ENCODE measurements around the gene NFE2L3. TPM values are rescaled to one million over a fixed set of nuclear protein-coding genes. Genes with fewer than 3 reads are reported as not detected.

NFE2L3 gene
- total RNA-seq, 1 experiment from 2014 or later = 108 TPM

- Mint-ChIP-seq H3K36me3 (ENCODE audit: insufficient read depth, unreplicated experiment) (peaks cover 98% of the 10 kb centered on the region), H3K27ac (ENCODE audit: unreplicated experiment) (peak within 1 kb of the TSS; percentile 99), H3K27me3 (ENCODE audit: unreplicated experiment) (no peaks in the 10 kb centered on the region), H3K4me1 (ENCODE audit: low read depth, unreplicated experiment) (peaks cover 37% of the 10 kb centered on the region), H3K4me3 (ENCODE audit: low read depth, unreplicated experiment) (peak within 1 kb of the TSS; percentile 96), H3K9me3 (ENCODE audit: low read depth, unreplicated experiment) (no peaks in the 10 kb centered on the region)
- peak; percentile 99 for DNase-seq
- intact Hi-C loops (cut with micrococcal nuclease; ENCODE audit: unreplicated experiment) = loop anchor here (5.0 kb wide), 3 partner anchors 87 to 167 kb away; no protein-coding TSS in a partner anchor
- no TSS peak for BruUV-seq (replicated peaks)
- CTCF ChIA-PET = interaction anchor here (1.1 to 1.4 kb wide), 2 partner anchors 10 to 45 kb away, joined by 3 to 4 read pairs; no protein-coding TSS in a partner anchor
- no peak for TF ChIP-seq CTCF (IDR thresholded peaks at IDR 0.05; ENCODE audit: unreplicated experiment)
Observed at GRCh38 chr7:26200444-26201246, 48.6 kb downstream of the NFE2L3 start, which contains the start of gene HNRNPA2B1. Gene HNRNPA2B1 (minus strand): TSS chr7:26200746. CDS start chr7:26200577, 169 bp downstream.

- peaks cover 98% of the 10 kb centered on the region for H3K36me3 Mint-ChIP-seq (ENCODE audit: insufficient read depth, unreplicated experiment)
Observed at GRCh38 chr7:26201247-26202018, 49.4 kb downstream of the NFE2L3 start, which contains the start of gene CBX3. Gene CBX3 (plus strand): TSS chr7:26201745. CDS start chr7:26202999, 1,254 bp downstream.

GRCh38 chr7:26202019-26202990 lies 50.3 kb downstream of the NFE2L3 start:
- CTCF ChIA-PET = interaction anchor here (1.0 to 1.8 kb wide), 3 partner anchors 8 to 163 kb away, joined by 3 to 6 read pairs (median 4); no protein-coding TSS in a partner anchor
- DNase-seq = peak; percentile 71
- intact Hi-C loops (cut with micrococcal nuclease; ENCODE audit: unreplicated experiment) = loop anchor here (5.0 kb wide), 3 partner anchors 85 to 165 kb away; no protein-coding TSS in a partner anchor

More at GRCh38 chr7:26201247-26202018, 49.4 kb downstream of the NFE2L3 start, which contains the start of gene CBX3:
- Mint-ChIP-seq H3K27ac (ENCODE audit: unreplicated experiment) (peak within 1 kb of the TSS; percentile 99), H3K9me3 (ENCODE audit: low read depth, unreplicated experiment) (no peaks in the 10 kb centered on the region), H3K4me3 (ENCODE audit: low read depth, unreplicated experiment) (peak within 1 kb of the TSS; percentile 96), H3K27me3 (ENCODE audit: unreplicated experiment) (no peaks in the 10 kb centered on the region), H3K4me1 (ENCODE audit: low read depth, unreplicated experiment) (peaks cover 37% of the 10 kb centered on the region)
- CTCF ChIA-PET = interaction anchor here (1.4 to 1.8 kb wide), 2 partner anchors 9 to 164 kb away, joined by 4 to 6 read pairs; no protein-coding TSS in a partner anchor
- intact Hi-C loops (cut with micrococcal nuclease; ENCODE audit: unreplicated experiment) = loop anchor here (5.0 kb wide), 3 partner anchors 86 to 166 kb away; no protein-coding TSS in a partner anchor
- no TSS peak for BruUV-seq (replicated peaks)
- DNase-seq = peak; percentile 97
- no peak for TF ChIP-seq CTCF (IDR thresholded peaks at IDR 0.05; ENCODE audit: unreplicated experiment)

More at GRCh38 chr7:26202019-26202990, 50.3 kb downstream of the NFE2L3 start:
- H3K36me3 Mint-ChIP-seq (ENCODE audit: insufficient read depth, unreplicated experiment) = peaks cover 98% of the 10 kb centered on the region
- no peaks in the 10 kb centered on the region for H3K9me3 Mint-ChIP-seq (ENCODE audit: low read depth, unreplicated experiment)
- H3K4me3 Mint-ChIP-seq (ENCODE audit: low read depth, unreplicated experiment) = peak overlapping the region; percentile 96
- no TSS peak for BruUV-seq (replicated peaks)
- TF ChIP-seq CTCF (IDR thresholded peaks at IDR 0.05; ENCODE audit: unreplicated experiment) = no peak
- H3K4me1 Mint-ChIP-seq (ENCODE audit: low read depth, unreplicated experiment) = peaks cover 37% of the 10 kb centered on the region
- peak overlapping the region; percentile 99 for H3K27ac Mint-ChIP-seq (ENCODE audit: unreplicated experiment)
- no peaks in the 10 kb centered on the region for H3K27me3 Mint-ChIP-seq (ENCODE audit: unreplicated experiment)

Data from Calu3 (cell line).